ENCODE data around the gene CPOX.

The CPOX gene

GRCh38 chr3:98584547-98584946 is 8.9 kb downstream of the CPOX start:
- H3K27ac Mint-ChIP-seq, result no peak overlapping the region
- H3K4me3 Mint-ChIP-seq, result no peak overlapping the region
- DNase-seq (ENCODE audit: low spot score), result no peak
- H3K27me3 Mint-ChIP-seq (ENCODE audit: low read depth), result no peaks in the 10 kb centered on the region
- no peaks in the 10 kb centered on the region for H3K9me3 Mint-ChIP-seq
- H3K36me3 Mint-ChIP-seq (ENCODE audit: low read depth), result peaks cover 81% of the 10 kb centered on the region
- peaks cover 43% of the 10 kb centered on the region for H3K4me1 Mint-ChIP-seq (ENCODE audit: low read depth)

GRCh38 chr3:98583766-98584165 is 9.6 kb downstream of the CPOX start:
- Mint-ChIP-seq H3K4me3 (no peak overlapping the region), H3K9me3 (no peaks in the 10 kb centered on the region), H3K4me1 (ENCODE audit: low read depth) (peaks cover 39% of the 10 kb centered on the region), H3K36me3 (ENCODE audit: low read depth) (peaks cover 80% of the 10 kb centered on the region), H3K27me3 (ENCODE audit: low read depth) (no peaks in the 10 kb centered on the region), H3K27ac (no peak overlapping the region)
- no peak for DNase-seq (ENCODE audit: low spot score)

- H3K4me3 Mint-ChIP-seq, result no peak overlapping the region
- peaks cover 43% of the 10 kb centered on the region for H3K4me1 Mint-ChIP-seq (ENCODE audit: low read depth)
- H3K9me3 Mint-ChIP-seq, result no peaks in the 10 kb centered on the region
- no peaks in the 10 kb centered on the region for H3K27me3 Mint-ChIP-seq (ENCODE audit: low read depth)
- H3K36me3 Mint-ChIP-seq (ENCODE audit: low read depth), result peaks cover 83% of the 10 kb centered on the region
- DNase-seq (ENCODE audit: low spot score), result no peak
- H3K27ac Mint-ChIP-seq, result no peak overlapping the region
Measured at GRCh38 chr3:98582042-98582441, 11.4 kb downstream of the CPOX start.

- Mint-ChIP-seq H3K27me3 (ENCODE audit: low read depth) (no peaks in the 10 kb centered on the region), H3K27ac (no peak overlapping the region), H3K4me1 (ENCODE audit: low read depth) (peaks cover 46% of the 10 kb centered on the region), H3K4me3 (no peak overlapping the region), H3K9me3 (no peaks in the 10 kb centered on the region), H3K36me3 (ENCODE audit: low read depth) (peaks cover 86% of the 10 kb centered on the region)
- no peak for DNase-seq (ENCODE audit: low spot score)
Measured at GRCh38 chr3:98581474-98581873, 11.9 kb downstream of the CPOX start.

GRCh38 chr3:98580401-98581386 is 12.7 kb downstream of the CPOX start:
- Mint-ChIP-seq H3K9me3 (peaks cover 5% of the 10 kb centered on the region), H3K36me3 (ENCODE audit: low read depth) (peaks cover 88% of the 10 kb centered on the region), H3K27me3 (ENCODE audit: low read depth) (no peaks in the 10 kb centered on the region), H3K4me1 (ENCODE audit: low read depth) (peaks cover 48% of the 10 kb centered on the region), H3K4me3 (no peak overlapping the region), H3K27ac (no peak overlapping the region)
- DNase-seq (ENCODE audit: low spot score), result no peak

- H3K4me1 Mint-ChIP-seq (ENCODE audit: low read depth), result peaks cover 52% of the 10 kb centered on the region
- H3K4me3 Mint-ChIP-seq, result no peak overlapping the region
- H3K27ac Mint-ChIP-seq, result peak overlapping the region; percentile 16
- no peaks in the 10 kb centered on the region for H3K27me3 Mint-ChIP-seq (ENCODE audit: low read depth)
- peaks cover 71% of the 10 kb centered on the region for H3K36me3 Mint-ChIP-seq (ENCODE audit: low read depth)
- peaks cover 5% of the 10 kb centered on the region for H3K9me3 Mint-ChIP-seq
- no peak for DNase-seq (ENCODE audit: low spot score)
Measured at GRCh38 chr3:98577178-98577895, 16.1 kb downstream of the CPOX start.

GRCh38 chr3:98574132-98574531 is 19.3 kb downstream of the CPOX start:
- peaks cover 54% of the 10 kb centered on the region for H3K36me3 Mint-ChIP-seq (ENCODE audit: low read depth)
- H3K27me3 Mint-ChIP-seq (ENCODE audit: low read depth), result no peaks in the 10 kb centered on the region
- peak; percentile 50 for DNase-seq (ENCODE audit: low spot score)
- H3K9me3 Mint-ChIP-seq, result peaks cover 12% of the 10 kb centered on the region
- peak overlapping the region; percentile 74 for H3K27ac Mint-ChIP-seq
- peak overlapping the region; percentile 56 for H3K4me3 Mint-ChIP-seq
- peaks cover 53% of the 10 kb centered on the region for H3K4me1 Mint-ChIP-seq (ENCODE audit: low read depth)

- Mint-ChIP-seq H3K27ac (peak overlapping the region; percentile 87), H3K9me3 (peaks cover 19% of the 10 kb centered on the region), H3K4me3 (peak overlapping the region; percentile 70), H3K36me3 (ENCODE audit: low read depth) (peaks cover 51% of the 10 kb centered on the region), H3K4me1 (ENCODE audit: low read depth) (peaks cover 55% of the 10 kb centered on the region), H3K27me3 (ENCODE audit: low read depth) (no peaks in the 10 kb centered on the region)
- DNase-seq (ENCODE audit: low spot score), result no peak
Measured at GRCh38 chr3:98573181-98573728, 20.2 kb downstream of the CPOX start.

- peaks cover 74% of the 10 kb centered on the region for H3K4me1 Mint-ChIP-seq (ENCODE audit: low read depth)
- H3K27me3 Mint-ChIP-seq (ENCODE audit: low read depth), result no peaks in the 10 kb centered on the region
- peaks cover 14% of the 10 kb centered on the region for H3K9me3 Mint-ChIP-seq
- H3K27ac Mint-ChIP-seq, result peak overlapping the region; percentile 87
- H3K4me3 Mint-ChIP-seq, result peak overlapping the region; percentile 57
- no peak for DNase-seq (ENCODE audit: low spot score)
- H3K36me3 Mint-ChIP-seq (ENCODE audit: low read depth), result peaks cover 22% of the 10 kb centered on the region
Measured at GRCh38 chr3:98568402-98568801, 25.0 kb downstream of the CPOX start.

GRCh38 chr3:98567666-98568270 is 25.6 kb downstream of the CPOX start:
- H3K36me3 Mint-ChIP-seq (ENCODE audit: low read depth), result peaks cover 19% of the 10 kb centered on the region
- peaks cover 14% of the 10 kb centered on the region for H3K9me3 Mint-ChIP-seq
- H3K4me3 Mint-ChIP-seq, result peak overlapping the region; percentile 57
- no peaks in the 10 kb centered on the region for H3K27me3 Mint-ChIP-seq (ENCODE audit: low read depth)
- H3K27ac Mint-ChIP-seq, result peak overlapping the region; percentile 87
- peak; percentile 38 for DNase-seq (ENCODE audit: low spot score)
- H3K4me1 Mint-ChIP-seq (ENCODE audit: low read depth), result peaks cover 72% of the 10 kb centered on the region

- Mint-ChIP-seq H3K36me3 (ENCODE audit: low read depth) (peaks cover 17% of the 10 kb centered on the region), H3K27ac (no peak overlapping the region), H3K9me3 (peaks cover 14% of the 10 kb centered on the region), H3K4me3 (peak overlapping the region; percentile 55), H3K4me1 (ENCODE audit: low read depth) (peaks cover 73% of the 10 kb centered on the region), H3K27me3 (ENCODE audit: low read depth) (no peaks in the 10 kb centered on the region)
- DNase-seq (ENCODE audit: low spot score), result no peak
Measured at GRCh38 chr3:98565843-98566242, 27.6 kb downstream of the CPOX start.

- H3K4me1 Mint-ChIP-seq (ENCODE audit: low read depth), result peaks cover 79% of the 10 kb centered on the region
- peaks cover 17% of the 10 kb centered on the region for H3K36me3 Mint-ChIP-seq (ENCODE audit: low read depth)
- H3K9me3 Mint-ChIP-seq, result peaks cover 14% of the 10 kb centered on the region
- H3K4me3 Mint-ChIP-seq, result peak overlapping the region; percentile 55
- H3K27me3 Mint-ChIP-seq (ENCODE audit: low read depth), result no peaks in the 10 kb centered on the region
- no peak for DNase-seq (ENCODE audit: low spot score)
- H3K27ac Mint-ChIP-seq, result peak overlapping the region; percentile 79
Measured at GRCh38 chr3:98565237-98565643, 28.2 kb downstream of the CPOX start.

GRCh38 chr3:98564282-98565005 is 29.0 kb downstream of the CPOX start:
- peak overlapping the region; percentile 77 for H3K4me3 Mint-ChIP-seq
- peak overlapping the region; percentile 91 for H3K27ac Mint-ChIP-seq
- H3K9me3 Mint-ChIP-seq, result peaks cover 16% of the 10 kb centered on the region
- peaks cover 21% of the 10 kb centered on the region for H3K36me3 Mint-ChIP-seq (ENCODE audit: low read depth)
- H3K4me1 Mint-ChIP-seq (ENCODE audit: low read depth), result peaks cover 80% of the 10 kb centered on the region
- DNase-seq (ENCODE audit: low spot score), result no peak
- no peaks in the 10 kb centered on the region for H3K27me3 Mint-ChIP-seq (ENCODE audit: low read depth)
